NT2/D1 (cell line): ENCODE measurements around the gene GFRA1.

Experiments used
- YY1 ChIP-seq: IDR thresholded peaks from 2 replicates; pipeline ENCODE4 v1.6.1; 2011; ENCODE audit not compliant: insufficient read length, insufficient read depth
- ZNF274 ChIP-seq: IDR thresholded peaks from 2 replicates; pipeline ENCODE4 v1.6.1; 2011; ENCODE audit warnings: mild to moderate bottlenecking, low read depth, low read length

DNA sequence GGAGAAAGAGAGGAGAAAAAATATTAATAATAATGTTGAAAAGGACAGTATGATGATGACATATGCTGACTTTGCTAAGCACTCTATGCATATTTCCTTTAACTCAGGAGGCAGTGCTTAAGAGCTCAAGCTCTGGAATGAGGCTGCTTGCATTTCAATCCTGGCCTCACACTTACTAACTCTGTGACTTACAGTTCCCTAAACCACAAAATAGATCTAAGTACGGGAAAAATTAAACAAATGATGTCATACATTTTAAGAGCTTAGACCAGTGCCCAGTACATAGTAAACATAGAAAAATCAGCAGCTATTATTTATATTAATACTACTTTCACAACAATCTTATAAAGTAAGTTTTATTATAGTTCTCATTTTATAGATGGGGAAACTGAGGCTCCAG is 61.3 kb downstream of the GFRA1 start:
- TF ChIP-seq ZNF274 = no peak
- TF ChIP-seq YY1 = no peak
